ENCODE results near the gene ARHGEF10L.

ARHGEF10L gene

GRCh38 chr1:17524645-17525044 is 14.9 kb upstream of the ARHGEF10L start:
- no peak overlapping the region for H3K4me3 ChIP-seq (ENCODE audit: low read length)
- no peak for TF ChIP-seq CTCF (conservative IDR thresholded peaks at IDR 0.05; ENCODE audit: low read depth, low read length)
- DNase-seq (ENCODE audit: low read depth) = no peak

- no peak for DNase-seq (ENCODE audit: low read depth)
- no peak overlapping the region for H3K4me3 ChIP-seq (ENCODE audit: low read length)
Measured at GRCh38 chr1:17525996-17526686, 13.4 kb upstream of the ARHGEF10L start.

GRCh38 chr1:17527036-17527914 is 12.2 kb upstream of the ARHGEF10L start:
- DNase-seq (ENCODE audit: low read depth) = peak; percentile 77
- peak overlapping the region; percentile 10 for H3K4me3 ChIP-seq (ENCODE audit: low read length)
- peak; percentile 3 for TF ChIP-seq CTCF (conservative IDR thresholded peaks at IDR 0.05; ENCODE audit: low read depth, low read length)

More at GRCh38 chr1:17525996-17526686, 13.4 kb upstream of the ARHGEF10L start:
- no peak for TF ChIP-seq CTCF (conservative IDR thresholded peaks at IDR 0.05; ENCODE audit: low read depth, low read length)

GRCh38 chr1:17529381-17529780 is 10.1 kb upstream of the ARHGEF10L start:
- no peak for TF ChIP-seq CTCF (conservative IDR thresholded peaks at IDR 0.05; ENCODE audit: low read depth, low read length)
- DNase-seq (ENCODE audit: low read depth) = no peak
- no peak overlapping the region for H3K4me3 ChIP-seq (ENCODE audit: low read length)

GRCh38 chr1:17531343-17531681 is 8.2 kb upstream of the ARHGEF10L start:
- no peak overlapping the region for H3K4me3 ChIP-seq (ENCODE audit: low read length)
- no peak for DNase-seq (ENCODE audit: low read depth)
- no peak for TF ChIP-seq CTCF (conservative IDR thresholded peaks at IDR 0.05; ENCODE audit: low read depth, low read length)

GRCh38 chr1:17531682-17532487 is 7.6 kb upstream of the ARHGEF10L start:
- no peak for TF ChIP-seq CTCF (conservative IDR thresholded peaks at IDR 0.05; ENCODE audit: low read depth, low read length)
- no peak overlapping the region for H3K4me3 ChIP-seq (ENCODE audit: low read length)
- DNase-seq (ENCODE audit: low read depth) = peak; percentile 76
